ENCODE data around the gene NEIL1. TPM values are rescaled to one million over a fixed set of nuclear protein-coding genes. Genes with fewer than 3 reads are reported as not detected.
A peak's percentile ranks its signal among the peaks of the same experiment; 100 is the strongest.
"Not testable (repeated sequence)": the region's sequence is repeated elsewhere in the genome, so short reads cannot be mapped to it uniquely, and the experiment has no call there.

NEIL1 gene, protein sequence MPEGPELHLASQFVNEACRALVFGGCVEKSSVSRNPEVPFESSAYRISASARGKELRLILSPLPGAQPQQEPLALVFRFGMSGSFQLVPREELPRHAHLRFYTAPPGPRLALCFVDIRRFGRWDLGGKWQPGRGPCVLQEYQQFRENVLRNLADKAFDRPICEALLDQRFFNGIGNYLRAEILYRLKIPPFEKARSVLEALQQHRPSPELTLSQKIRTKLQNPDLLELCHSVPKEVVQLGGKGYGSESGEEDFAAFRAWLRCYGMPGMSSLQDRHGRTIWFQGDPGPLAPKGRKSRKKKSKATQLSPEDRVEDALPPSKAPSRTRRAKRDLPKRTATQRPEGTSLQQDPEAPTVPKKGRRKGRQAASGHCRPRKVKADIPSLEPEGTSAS
- polyA plus RNA-seq (ENCODE audit: insufficient read length in 4 of 4): 10 to 100 TPM; 15.4 to 26.2 (median 19.1) TPM

DNA sequence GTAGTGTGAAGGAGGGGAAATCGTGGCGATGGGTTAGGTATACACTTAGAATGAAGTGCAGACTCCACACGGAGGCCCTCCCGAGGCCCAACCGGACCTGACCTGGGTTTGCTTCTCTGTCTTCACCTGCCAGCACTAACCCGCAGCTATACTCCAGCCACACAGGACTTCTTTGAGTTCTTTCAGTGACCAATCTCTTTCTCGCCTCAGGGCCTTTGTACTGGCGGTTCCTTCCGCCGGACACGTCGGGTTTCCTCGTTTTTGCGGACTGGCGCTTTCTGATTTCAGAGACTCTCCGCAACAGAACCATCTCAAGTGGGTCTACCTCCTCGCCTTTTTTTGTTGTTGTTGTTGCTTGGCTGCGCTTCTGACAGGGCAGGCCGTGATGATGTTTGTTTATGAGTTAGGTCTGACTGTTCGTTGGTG lies at the start of gene NEIL1:
NEIL1 (plus strand) TSS at position 244 of the 426 bp plus-strand sequence. CDS start 1,867 bp downstream, outside the sequence.
- no peak for DNase-seq (ENCODE audit: low read depth in 4 of 4, low spot score in 3 of 4)

DNA sequence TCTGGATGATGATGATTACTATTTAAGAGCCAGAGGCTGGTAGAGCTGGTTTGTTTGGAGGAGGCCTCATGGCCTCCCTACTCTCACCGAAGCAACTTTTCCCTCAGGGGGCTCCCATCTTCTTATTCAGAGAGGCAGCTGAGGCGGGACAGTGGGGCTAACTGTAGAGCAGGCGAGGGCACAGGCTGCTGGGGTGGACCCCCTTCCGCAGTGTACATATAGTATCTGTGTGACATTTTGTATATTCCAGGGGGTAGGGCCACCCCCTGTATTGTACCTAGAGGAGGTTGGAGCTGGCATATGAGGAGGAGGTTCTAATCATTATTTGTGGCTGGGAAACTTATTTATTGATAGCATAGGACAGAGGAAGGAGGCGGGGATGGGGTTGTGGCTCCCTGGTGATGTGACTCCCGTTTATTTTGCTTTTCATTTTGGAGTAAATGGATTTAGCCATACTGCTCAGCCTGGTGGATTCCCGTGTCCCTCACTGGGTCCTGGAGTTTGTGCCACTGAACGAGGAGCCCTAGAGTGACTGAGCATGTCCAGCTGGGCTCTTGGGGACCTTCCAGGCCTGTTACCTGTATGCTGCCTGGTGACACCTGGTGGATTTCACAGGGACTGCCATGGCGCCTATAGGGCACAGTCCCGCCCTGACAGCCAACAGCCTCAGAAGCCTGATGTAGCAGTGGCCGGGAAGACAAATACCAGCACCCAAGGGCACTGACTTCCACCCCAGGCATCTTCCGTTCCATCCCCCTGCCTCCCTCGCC lies 48.1 kb upstream of the NEIL1 start:
- DNase-seq (ENCODE audit: low read depth in 4 of 4, low spot score in 3 of 4): not testable (repeated sequence)

DNA sequence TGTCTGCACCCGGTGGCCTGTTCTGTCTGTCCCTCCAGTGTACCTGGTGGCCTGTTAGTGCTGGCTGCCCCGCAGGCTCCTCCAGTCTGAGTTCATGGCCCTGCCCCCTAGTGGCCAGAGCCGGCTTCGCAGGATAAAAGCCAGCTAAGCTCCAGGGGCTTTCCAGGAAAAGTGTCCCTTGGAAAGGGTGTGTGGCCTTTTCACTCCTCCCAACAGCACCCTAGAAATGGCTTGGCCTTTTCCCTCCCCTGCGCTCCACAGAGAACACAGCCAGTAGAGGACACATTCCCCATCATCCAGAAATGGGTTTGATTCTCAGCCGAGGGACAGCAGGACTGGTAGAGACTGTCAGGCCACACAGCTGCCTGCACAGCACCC lies 47.5 kb upstream of the NEIL1 start:
- DNase-seq (ENCODE audit: low read depth in 4 of 4, low spot score in 3 of 4): not testable (repeated sequence)

DNA sequence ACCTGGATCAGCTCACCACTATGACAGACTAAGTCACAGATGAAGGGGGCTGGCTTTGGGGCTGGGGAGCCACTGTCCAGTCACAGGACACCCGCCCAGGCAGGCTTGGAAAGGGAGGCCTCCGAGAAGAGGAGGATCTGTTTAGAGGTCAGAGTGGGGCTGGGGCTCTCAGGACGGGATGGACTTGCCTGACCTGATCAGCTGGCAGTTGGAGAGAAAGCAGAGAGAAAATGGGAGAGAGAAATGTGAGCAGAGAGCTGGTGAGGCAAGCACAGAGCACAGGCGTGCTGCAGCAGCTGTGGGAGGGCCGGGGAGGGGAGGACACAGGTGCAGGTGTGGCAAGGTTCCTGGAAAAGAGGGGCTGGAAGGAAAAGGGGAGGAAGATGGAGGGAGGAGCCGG lies 46.8 kb upstream of the NEIL1 start:
- DNase-seq (ENCODE audit: low read depth in 4 of 4, low spot score in 3 of 4): not testable (repeated sequence)

DNA sequence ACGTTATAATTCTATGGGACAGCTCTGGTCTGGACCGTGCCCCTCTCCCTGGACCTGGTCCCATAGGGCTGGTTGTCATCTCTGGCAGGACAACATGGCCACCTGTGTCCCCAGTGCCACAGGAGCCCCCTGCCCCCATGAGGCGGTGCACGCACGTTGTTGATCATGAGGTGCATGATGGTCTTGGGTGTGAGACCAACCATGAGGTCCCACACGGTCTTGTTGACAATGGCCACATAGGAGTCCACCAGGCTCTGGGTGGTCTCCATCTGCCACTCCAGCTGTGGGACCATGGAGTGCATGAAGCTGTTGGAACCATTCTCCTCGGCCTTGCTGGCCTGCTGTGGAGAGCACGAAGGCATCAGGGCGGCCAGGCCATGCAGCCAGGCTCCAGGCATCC lies 44.5 kb upstream of the NEIL1 start:
- DNase-seq (ENCODE audit: low read depth in 4 of 4, low spot score in 3 of 4): no peak

DNA sequence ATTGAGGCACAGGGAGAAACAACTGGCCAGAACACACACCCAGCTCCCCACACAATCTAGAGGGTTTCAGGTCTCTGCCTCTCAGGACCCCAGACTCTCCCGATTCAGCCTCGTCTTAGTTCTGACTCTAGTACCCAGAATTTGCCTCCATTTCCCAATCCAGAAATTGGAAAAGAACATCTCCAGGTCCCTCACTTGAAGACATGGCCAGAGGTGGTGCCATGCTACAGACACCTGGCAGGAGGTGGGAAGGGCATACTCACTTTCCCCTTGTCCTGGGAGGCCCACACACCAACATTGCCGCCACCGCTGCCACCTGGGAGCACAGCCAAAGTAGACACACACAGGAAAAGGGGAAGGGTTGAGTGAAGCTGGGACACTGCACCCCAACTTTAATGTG lies 44.1 kb upstream of the NEIL1 start:
- not testable (repeated sequence) for DNase-seq (ENCODE audit: low read depth in 4 of 4, low spot score in 3 of 4)

DNA sequence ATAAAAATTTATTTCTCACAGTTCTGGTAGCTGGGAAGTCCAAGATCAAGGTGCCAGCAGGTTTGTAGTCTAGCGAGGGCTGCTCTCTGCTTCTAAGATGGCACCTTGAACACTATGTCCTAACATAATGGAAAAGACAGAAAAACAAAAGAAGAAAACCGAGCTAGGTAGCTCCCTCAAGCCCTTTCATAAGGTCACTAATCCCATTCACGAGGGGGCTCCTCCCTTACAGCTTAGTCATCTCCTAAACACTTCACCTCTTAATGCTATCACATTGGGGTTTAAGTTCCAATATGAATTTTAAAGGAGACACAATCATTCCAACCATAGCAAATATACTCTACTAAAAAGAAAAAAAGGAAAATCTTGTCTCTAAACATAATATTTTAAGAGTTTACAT lies 40.7 kb upstream of the NEIL1 start:
- no peak for DNase-seq (ENCODE audit: low read depth in 4 of 4, low spot score in 3 of 4)

DNA sequence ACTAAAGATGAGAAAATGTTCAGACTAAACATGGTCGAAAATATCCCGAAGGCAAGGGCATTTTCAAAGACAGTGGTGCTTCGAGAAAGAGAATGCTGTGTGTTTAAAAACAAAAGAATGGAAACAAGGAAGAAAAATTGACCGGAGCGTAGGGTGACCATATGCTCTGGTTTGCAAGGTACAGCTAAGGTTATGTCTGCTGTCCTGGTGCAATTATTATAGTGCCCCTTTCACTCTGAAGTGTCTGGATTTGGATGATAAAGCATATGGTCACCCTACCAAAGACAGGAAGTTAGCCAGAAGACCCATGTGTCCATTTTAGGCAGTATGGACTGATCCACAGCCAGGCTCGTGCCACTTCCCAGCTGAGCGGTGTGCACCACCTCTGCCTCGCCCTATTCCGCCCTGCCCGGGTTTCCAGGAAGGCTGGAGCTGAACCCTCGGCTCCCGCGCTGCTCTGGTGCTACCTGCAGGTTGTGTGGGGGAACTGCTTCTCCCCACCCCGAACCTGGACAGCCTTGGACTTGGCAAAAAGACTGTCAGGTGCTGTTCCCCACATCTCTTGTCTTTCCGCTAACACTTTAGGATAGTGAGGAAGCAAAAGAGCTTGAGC lies 39.0 kb upstream of the NEIL1 start:
- peak in 3 of 4 donors; percentile 3 to 12 (median 7) for DNase-seq (ENCODE audit: low read depth in 4 of 4, low spot score in 3 of 4)

DNA sequence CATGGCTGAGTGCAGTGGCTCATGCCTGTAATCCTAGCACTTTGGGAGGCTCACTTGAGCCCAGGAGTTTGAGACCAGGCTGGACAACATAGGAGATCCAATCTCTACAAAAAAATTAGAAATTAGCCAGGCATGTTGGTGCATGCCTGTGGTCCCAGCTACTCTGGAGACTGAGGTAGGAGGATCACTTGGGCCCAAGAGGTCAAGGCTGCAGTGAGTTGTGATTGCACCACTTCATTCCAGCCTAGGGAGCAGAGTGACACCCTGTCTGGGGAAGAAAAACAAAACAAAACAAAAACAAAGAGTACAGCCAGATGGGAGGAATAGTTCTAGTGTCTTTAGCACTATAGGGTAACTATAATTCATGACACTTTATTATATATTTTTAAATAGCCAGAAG lies 37.1 kb upstream of the NEIL1 start:
- no peak for DNase-seq (ENCODE audit: low read depth in 4 of 4, low spot score in 3 of 4)

DNA sequence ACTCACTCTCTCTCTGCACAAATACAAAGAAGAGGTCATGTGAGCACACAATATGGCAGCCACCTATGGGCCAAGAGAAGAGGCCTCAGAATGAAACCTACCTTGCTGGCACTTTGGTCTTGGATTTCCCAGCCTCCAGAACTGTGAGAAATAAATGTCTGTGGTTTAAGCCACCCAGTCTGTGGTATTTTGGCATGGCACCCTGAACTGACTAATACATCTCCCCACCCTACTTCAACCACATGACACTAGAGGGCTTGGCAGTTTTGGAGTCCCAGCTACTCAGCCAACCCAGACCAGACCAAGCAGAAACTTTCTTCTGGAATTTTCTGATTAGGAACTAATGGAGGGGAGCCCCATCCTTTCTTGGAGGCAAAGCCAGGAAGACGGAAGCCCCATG lies 34.3 kb upstream of the NEIL1 start:
- not testable (repeated sequence) for DNase-seq (ENCODE audit: low read depth in 4 of 4, low spot score in 3 of 4)

DNA sequence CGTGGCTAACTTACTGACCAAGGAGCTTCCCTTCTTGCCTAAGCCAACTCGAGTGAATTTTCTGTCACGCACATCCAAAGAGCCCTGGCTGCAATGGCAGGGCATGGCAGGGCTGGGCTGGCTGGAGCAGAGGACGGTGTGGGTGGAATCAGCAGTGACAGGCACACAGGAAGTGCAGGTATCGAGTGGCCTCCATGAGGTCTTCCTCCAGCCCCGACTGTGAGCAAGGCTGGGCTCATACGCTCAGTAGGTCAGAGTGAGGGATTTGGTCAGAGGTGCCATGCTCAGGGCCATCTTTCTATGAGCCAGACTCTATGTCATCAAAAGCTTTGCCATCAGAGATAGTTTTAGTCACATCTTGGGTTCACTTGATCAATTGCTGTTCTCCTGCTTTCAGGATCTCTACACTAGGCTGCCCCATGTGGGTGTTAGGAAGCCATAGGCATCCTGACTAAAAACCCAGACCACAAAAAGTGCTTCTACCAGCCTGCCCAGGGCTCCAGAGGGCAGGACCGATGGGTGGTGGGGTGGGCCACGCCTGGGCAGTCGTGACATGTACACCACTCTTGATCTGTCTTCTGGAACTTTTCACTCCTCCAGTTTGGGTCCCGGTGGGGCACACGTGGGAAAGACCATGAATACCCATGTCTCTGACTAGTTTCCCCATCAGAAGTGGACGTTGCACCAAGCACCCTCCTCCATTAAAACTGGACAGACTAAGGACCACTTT lies 33.6 kb upstream of the NEIL1 start:
- DNase-seq (ENCODE audit: low read depth in 4 of 4, low spot score in 3 of 4): no peak

DNA sequence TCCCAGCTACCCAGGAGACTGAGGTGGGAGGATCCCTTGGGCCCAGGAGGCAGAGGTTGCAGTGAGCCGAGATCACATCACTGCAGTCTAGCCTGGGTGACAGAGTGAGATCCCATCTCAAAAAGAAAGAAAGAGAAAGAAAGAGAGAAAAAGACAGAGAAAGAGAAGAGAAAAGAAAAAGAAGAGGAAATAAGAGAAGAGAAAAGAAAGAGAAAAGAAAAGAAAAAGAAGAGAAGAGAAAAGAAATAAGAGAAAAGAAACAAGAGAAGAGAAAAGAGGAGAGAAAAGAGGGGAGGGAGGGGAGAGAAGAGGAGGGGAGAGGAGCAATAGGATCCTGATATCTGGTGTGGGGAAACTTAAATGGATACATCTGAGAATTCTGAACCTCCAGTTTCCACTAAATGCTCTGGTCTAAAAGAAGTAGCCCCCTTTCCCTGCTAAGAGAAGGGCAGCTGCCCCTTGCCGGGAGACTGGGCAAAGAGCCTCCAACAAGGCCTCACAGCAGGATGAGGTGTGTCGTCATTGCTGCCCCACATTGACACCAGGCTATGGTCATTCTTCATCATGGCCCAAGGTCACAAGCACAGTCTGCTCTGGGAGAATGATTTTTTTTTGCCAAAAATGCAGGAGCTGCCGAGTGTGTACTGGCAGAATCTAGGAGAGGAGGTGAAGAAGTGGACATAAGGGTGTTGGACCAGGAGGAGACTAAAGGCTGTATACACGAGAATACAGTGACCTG lies 32.1 kb upstream of the NEIL1 start:
- DNase-seq (ENCODE audit: low read depth in 4 of 4, low spot score in 3 of 4): no peak

DNA sequence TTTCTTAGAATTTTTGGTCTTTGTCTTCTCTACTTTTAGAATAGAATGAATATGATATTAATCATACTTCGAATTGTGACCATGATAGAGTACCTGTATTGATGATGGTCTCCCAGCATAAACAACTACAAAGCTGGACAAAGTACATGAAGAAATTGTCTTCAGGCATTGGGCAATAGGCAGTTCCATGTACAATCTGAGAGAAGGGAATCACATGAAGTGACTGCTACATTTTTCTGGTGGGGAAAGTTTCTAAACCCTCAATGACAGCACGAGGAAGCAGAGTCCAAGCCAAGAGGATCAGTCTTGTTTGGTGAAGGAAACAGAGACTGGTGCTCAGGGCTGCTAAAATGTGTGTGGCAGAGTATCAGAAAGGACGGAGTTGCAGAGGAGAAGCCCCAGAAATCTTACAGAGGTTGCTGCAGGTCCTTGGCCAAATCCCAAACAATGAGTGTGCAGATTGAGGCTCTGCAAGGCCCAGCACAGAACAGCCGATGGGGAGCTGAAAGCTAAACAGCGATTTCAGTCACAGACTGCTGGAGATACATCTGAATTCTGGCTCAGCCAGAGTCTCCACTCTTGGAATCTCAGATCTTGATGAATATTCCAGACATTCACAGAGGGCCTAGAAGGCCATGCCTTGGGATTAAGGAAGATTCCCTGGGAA lies 27.5 kb upstream of the NEIL1 start:
- DNase-seq (ENCODE audit: low read depth in 4 of 4, low spot score in 3 of 4): not testable (repeated sequence)

DNA sequence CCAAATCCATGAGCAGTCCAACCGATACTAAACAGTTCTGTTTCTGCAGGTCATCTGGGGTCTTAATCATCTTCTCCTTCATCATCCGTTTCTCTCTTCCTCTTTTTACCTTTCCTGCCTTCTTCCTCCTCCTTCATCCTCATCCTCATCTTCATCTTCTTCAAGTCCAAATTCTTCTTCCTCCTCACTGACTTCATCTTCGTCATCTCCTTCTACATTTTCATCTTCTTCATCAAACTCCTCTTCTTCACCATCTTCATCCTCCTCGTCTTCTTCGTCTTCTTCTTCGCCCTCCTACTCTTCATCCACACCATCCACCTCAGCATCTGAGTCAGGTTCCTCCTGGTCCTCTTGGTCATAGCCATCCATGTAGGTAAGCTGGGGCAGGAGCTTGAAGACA lies 25.1 kb upstream of the NEIL1 start:
- DNase-seq (ENCODE audit: low read depth in 4 of 4, low spot score in 3 of 4): no peak

DNA sequence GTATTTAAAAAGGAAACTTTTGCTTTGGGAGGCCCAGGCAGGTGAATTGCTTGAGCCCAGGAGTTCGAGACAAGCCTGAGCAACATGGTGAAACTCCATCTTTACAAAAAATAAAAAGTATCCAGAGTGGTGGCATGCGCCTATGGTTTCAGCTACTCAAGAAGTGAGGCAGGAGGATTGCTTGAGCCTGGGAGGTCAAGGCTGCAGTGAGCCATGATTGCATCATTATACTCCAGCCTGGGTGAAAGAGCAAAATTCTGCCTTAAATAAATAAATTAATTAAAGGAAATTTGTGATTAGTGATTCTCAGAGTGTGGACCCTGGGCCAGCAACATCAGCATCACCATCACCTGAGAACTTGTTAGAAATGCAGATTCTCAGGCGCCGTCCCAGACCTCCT lies 20.9 kb upstream of the NEIL1 start:
- no peak for DNase-seq (ENCODE audit: low read depth in 4 of 4, low spot score in 3 of 4)

DNA sequence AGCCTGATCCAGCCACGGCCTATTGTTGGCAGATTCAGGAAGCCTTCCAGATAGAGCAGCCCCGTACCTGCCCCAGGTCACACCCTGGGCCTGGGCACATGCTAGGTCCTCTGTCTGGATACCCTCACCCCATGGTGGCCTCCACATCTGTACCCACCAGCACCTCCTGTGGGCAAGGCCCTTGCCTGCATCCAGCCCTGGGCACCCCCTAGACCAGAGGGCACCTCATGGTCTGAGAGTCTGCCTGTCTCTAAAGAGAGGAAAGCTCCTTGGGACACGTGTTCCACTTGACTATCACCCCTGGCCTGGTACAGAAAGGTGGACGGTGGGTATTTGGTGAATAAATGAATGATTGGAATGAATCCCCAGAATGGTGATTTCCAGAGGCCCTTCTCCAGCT lies 19.8 kb upstream of the NEIL1 start:
- DNase-seq (ENCODE audit: low read depth in 4 of 4, low spot score in 3 of 4): no peak

DNA sequence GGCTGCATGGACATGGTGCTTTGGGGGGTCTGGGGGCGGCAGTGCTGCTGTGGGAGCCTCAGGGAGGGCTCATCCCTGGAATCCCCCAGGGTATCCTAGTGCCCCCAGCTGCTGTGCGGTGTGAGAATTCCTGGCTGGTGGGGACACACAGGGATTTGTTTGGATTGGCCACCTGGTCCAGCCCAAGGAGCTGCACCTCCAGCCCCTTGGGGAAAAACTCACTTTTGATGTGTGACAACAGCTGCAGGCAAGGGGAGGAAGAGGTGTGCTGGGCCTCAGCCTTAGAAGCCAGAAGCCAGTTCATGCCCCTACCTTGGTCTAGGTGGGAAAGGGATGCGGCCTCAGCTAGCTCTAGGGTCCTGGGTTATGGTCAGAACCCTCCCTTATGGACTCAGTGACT lies 19.3 kb upstream of the NEIL1 start:
- no peak for DNase-seq (ENCODE audit: low read depth in 4 of 4, low spot score in 3 of 4)

DNA sequence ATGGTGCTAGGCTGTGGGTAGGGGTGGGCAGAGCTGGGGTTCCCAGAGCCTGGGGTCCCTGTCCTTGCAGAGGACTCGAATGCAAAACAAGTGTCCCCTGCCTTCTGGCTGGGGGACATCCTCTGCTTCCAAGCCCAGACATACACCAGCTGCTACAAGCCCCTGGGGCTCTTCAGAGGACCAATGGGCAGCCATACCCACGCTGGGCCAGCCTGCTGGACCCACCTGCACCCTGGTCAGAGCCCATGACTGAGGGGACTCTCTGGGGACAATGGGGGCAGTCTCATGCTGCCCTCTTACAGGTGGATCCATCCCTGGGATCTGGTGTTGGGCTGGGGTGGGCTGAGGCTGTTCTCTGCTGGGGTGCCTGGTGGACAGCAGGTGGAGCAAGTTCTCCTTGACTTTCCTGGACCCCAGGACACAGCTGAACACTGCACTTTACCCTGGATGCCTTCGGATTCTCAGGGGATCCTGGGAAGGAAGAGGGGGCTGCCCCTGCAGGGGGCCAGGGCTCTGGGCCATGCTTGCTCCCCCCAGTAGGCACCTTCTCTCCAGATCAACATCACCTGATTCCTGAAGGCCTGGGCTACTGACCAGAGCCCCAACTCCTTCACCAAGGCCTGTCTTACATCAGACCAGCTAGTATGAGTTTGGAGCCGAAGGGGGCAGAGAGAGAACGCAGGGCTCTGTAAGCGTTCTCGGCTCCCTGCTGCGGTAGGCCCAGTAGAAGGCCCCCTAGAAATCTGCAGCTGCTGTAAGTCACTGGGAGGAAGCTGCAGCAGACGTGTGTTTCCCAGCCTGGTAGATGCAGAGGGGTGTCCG lies 18.1 kb upstream of the NEIL1 start:
- DNase-seq (ENCODE audit: low read depth in 4 of 4, low spot score in 3 of 4): no peak

DNA sequence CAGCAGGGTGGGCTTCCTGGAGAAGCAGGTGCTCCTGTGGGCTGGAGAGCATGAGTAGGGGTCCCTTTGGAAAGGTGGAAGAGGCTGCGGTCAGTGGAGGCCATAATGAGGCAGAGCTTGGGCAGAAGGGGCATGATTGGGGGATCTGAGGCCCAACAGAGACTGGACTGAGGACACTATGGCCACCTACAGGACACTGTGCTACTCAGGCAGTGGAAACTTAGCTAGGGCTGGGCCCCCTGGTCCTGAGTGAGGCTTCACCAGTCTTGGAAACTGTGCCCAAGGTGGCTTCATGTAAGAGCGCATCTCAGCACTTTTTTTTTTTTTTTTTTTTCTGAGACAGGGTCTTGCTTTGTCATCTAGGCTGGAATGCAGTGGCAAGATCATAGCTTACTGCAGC lies 17.3 kb upstream of the NEIL1 start:
- no peak for DNase-seq (ENCODE audit: low read depth in 4 of 4, low spot score in 3 of 4)

All from right renal pelvis (tissue), 4 donors.